Lung (tissue), 12 donors: ENCODE measurements around the gene FADS1. TPM values are rescaled to one million over a fixed set of nuclear protein-coding genes. Genes with fewer than 3 reads are reported as not detected.

Experiments
- ATAC-seq: fragments of 200-7000 bp; cut with Tn5 transposase; one replicate; pipeline ENCODE4 v1.9.1; 2020; ENCODE audit warnings: moderate number of reproducible peaks; ENCODE audit not compliant: insufficient read depth, low FRiP score
- DNase-seq, 3 donors: peaks; one replicate each; pipeline ENCODE4 v3.0.0-alpha.2; 2013 to 2017
- H3K27ac ChIP-seq, 2 donors: one replicate each; pipeline ENCODE4 v1.5.1; 2013; ENCODE audit warnings: mild to moderate bottlenecking in 2 of 2, moderate library complexity in 2 of 2, control low read depth in 1 of 2, inconsistent platforms in 1 of 2, low read depth in 1 of 2, low read length in 1 of 2
- H3K27me3 ChIP-seq, 3 donors: one replicate each; pipeline ENCODE4 v1.5.1; 2013; ENCODE audit warnings: low read length in 2 of 3; ENCODE audit not compliant: control insufficient read depth in 3 of 3, insufficient read depth in 3 of 3
- H3K36me3 ChIP-seq, 4 donors: one replicate each; pipeline ENCODE4 v1.5.1; 2013; ENCODE audit warnings: low read length in 4 of 4, mild to moderate bottlenecking in 1 of 4, moderate library complexity in 1 of 4; ENCODE audit not compliant: control insufficient read depth in 4 of 4, insufficient read depth in 4 of 4
- H3K4me1 ChIP-seq, 5 donors: one replicate each; pipeline ENCODE4 v1.5.1; 2013; ENCODE audit warnings: low read length in 5 of 5, mild to moderate bottlenecking in 2 of 5, moderate library complexity in 1 of 5; ENCODE audit not compliant: control insufficient read depth in 5 of 5, insufficient read depth in 5 of 5
- H3K4me3 ChIP-seq: one replicate; pipeline ENCODE4 v1.5.1; 2013; ENCODE audit warnings: mild to moderate bottlenecking, control low read depth, moderate library complexity
- H3K9ac ChIP-seq, 2 donors: one replicate each; pipeline ENCODE4 v1.5.1; 2013; ENCODE audit warnings: low read length in 2 of 2, control low read depth in 1 of 2; ENCODE audit not compliant: insufficient read depth in 1 of 2
- H3K9me3 ChIP-seq, 4 donors: one replicate each; pipeline ENCODE4 v1.5.1; 2013; ENCODE audit warnings: low read length in 3 of 4, mild to moderate bottlenecking in 1 of 4, moderate library complexity in 1 of 4; ENCODE audit not compliant: control insufficient read depth in 4 of 4, insufficient read depth in 3 of 4
- WGBS, 2 donors: extraction: QIAGEN DNeasy Blood & Tissue Kit; methylation state at CpG; one replicate each; pipeline ENCODE4 v1.1.7; 2013; 5-methylcytosine and 5-hydroxymethylcytosine counted together
- polyA plus RNA-seq, 2 donors: library from polyadenylated mRNA; stranded (reverse); fragments of 200-250 nt; gene quantifications; one replicate each; pipeline ENCODE4 v1.2.1, GENCODE V29; 2013
- total RNA-seq, 2 donors: library from RNA; depleted of rRNA in 1 of 2; stranded (reverse); fragments of >200 nt in 1 of 2; gene quantifications; one replicate each; pipeline ENCODE4 v1.2.1, GENCODE V29; 2014 to 2021
- TF ChIP-seq, protein P1 (sequence below): IDR thresholded peaks from 2 replicates; pipeline ENCODE4 v1.5.1; 2012; ENCODE audit warnings: mild to moderate bottlenecking; ENCODE audit errors: control extremely low read depth, extremely low read depth
- donor health status: control.
- donor health status: control.
- donor health status: Bipolar disorder and iron deficiency.
- donor health status: healthy.
- donor health status: DM: yes; HTN: yes; CAD: no.

Gene FADS1
- total and polyA plus RNA-seq, 4 donors: 35.1 to 102 (median 45.0) TPM

DNA sequence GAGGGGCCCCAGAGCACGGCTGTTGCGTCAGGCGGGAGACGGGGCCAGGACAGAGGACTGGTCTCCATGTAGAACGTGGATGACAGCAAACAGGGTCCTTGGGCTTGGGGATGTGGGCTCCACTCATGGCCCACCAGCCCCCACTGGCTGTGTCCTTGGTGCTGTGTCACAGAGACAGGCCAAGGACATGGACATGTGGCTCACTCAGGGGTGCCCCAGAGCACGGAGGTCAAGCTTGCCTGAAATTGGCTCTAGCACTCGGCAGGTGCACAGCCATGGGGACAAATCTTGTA is 25.7 kb upstream of the FADS1 start:
- Histone ChIP-seq H3K36me3 (peaks cover 0 to 26% (median 12%) of the 10 kb centered on the region in 4 donors), H3K27me3 (no peaks in the 10 kb centered on the region), H3K4me3 (no peak overlapping the region), H3K27ac (no peak overlapping the region), H3K4me1 (peaks cover 0 to 2% (median 0%) of the 10 kb centered on the region in 5 donors), H3K9ac (no peak overlapping the region), H3K9me3 (peaks cover 0 to 2% (median 0%) of the 10 kb centered on the region in 4 donors)
- ATAC-seq (no peak), DNase-seq (no peak)
- WGBS, 2 donors: 96% methylated on average over 7 of the region's 7 CpGs
- TF ChIP-seq, protein P1, sequence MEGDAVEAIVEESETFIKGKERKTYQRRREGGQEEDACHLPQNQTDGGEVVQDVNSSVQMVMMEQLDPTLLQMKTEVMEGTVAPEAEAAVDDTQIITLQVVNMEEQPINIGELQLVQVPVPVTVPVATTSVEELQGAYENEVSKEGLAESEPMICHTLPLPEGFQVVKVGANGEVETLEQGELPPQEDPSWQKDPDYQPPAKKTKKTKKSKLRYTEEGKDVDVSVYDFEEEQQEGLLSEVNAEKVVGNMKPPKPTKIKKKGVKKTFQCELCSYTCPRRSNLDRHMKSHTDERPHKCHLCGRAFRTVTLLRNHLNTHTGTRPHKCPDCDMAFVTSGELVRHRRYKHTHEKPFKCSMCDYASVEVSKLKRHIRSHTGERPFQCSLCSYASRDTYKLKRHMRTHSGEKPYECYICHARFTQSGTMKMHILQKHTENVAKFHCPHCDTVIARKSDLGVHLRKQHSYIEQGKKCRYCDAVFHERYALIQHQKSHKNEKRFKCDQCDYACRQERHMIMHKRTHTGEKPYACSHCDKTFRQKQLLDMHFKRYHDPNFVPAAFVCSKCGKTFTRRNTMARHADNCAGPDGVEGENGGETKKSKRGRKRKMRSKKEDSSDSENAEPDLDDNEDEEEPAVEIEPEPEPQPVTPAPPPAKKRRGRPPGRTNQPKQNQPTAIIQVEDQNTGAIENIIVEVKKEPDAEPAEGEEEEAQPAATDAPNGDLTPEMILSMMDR: no peak

DNA sequence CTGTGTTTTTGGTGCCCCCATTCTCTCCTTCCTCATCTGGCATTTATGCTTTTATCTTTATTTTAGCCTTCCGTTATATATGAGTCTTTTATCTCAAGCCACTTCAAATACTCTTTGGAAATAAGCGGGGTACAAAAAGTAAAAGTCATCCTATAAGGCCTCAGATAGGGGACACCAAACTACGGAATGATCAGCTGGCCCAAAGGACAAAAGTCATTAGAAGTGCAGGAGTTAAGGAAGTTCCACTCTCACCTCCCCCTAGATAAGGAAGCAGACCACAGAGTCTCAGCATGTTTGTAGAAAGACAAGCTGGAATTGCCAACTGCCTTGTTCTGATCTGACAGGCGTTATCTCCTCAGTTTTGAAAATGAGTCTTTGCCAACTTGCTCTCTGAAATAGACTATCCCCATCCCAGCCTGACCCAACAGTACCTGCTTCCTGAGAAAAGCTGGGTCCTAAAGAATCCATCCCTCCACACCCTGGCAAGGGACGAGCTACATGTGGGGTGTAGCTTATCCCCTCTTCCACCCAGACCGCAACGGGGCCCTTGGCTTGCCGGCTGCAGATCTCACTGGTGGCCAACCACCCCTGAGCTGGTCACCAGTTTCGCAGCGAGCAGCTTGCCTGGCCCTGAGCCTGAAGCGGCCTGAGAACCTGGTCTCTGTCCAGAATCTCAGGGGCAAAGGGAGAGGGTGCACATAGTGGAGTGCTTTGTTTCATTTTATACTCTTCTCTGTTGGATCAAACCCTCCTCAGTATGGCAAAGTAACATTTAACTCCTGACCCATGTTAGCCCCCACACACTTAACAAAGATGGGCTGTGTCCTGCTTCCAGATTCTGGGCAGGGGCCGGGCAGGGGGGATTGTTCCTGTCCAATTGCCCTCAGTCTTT is 25.1 kb upstream of the FADS1 start:
- TF ChIP-seq, protein P1: no peak
- WGBS, 2 donors: 88 to 92% methylated on average over 12 of the region's 12 CpGs
- ATAC-seq: no peak
- no peak for DNase-seq
- no peaks in the 10 kb centered on the region for H3K27me3 ChIP-seq
- H3K4me1 ChIP-seq: peaks cover 0 to 2% (median 0%) of the 10 kb centered on the region in 5 donors
- H3K9me3 ChIP-seq: peaks cover 0 to 2% (median 0%) of the 10 kb centered on the region in 4 donors
- no peak overlapping the region for H3K9ac ChIP-seq
- H3K36me3 ChIP-seq: peaks cover 0 to 23% (median 12%) of the 10 kb centered on the region in 4 donors
- H3K4me3 ChIP-seq: no peak overlapping the region
- H3K27ac ChIP-seq: no peak overlapping the region

DNA sequence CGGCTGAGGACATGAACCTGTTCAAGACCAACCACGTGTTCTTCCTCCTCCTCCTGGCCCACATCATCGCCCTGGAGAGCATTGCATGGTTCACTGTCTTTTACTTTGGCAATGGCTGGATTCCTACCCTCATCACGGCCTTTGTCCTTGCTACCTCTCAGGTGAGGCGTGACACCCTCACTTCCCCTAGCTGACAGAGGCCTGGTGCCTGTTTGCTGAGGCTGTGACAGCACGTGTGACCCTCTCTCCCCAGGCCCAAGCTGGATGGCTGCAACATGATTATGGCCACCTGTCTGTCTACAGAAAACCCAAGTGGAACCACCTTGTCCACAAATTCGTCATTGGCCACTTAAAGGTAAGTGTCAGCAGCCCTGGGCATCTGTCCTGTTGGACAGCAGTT is 23.6 kb upstream of the FADS1 start:
- 94 to 96% methylated on average over 7 of the region's 7 CpGs for WGBS, 2 donors
- H3K27me3 ChIP-seq: no peaks in the 10 kb centered on the region

More for the DNA sequence above, 23.6 kb upstream of the FADS1 start:
- ATAC-seq (no peak), DNase-seq (no peak)
- Histone ChIP-seq H3K9ac (no peak overlapping the region), H3K36me3 (peaks cover 0 to 20% (median 12%) of the 10 kb centered on the region in 4 donors), H3K4me1 (peaks cover 0 to 2% (median 0%) of the 10 kb centered on the region in 5 donors), H3K27ac (no peak overlapping the region), H3K9me3 (peaks cover 0 to 2% (median 0%) of the 10 kb centered on the region in 4 donors), H3K4me3 (no peak overlapping the region)
- TF ChIP-seq, protein P1: no peak
